HCT116 (cell line): ENCODE data around the gene RASGEF1B. TPM values are rescaled to one million over a fixed set of nuclear protein-coding genes. Genes with fewer than 3 reads are reported as not detected.

Experiments used
- ATAC-seq: fragments of 200-7000 bp; cut with Tn5 transposase; 2 replicates; pipeline ENCODE4 v1.9.1; 2020; ENCODE audit warnings: mild to moderate bottlenecking, moderate library complexity
- BruUV-seq: library from RNA; stranded (reverse); fragments of 400-500 nt; replicated peaks from 2 replicates; lab custom pipeline; 2021; lab: Mats Ljungman, UMichigan
- CTCF ChIA-PET: fragments of 300-600 bp; sonication (Branson Sonifier 250); formaldehyde crosslinking; loops from one replicate; lab custom pipeline; 2021; ENCODE audit warnings: antibody characterized with exemption; lab: Charles Lee
- POLR2A ChIA-PET: fragments of 300-600, 350-600 bp; sonication (Branson Sonifier 250); formaldehyde crosslinking; loops from one replicate; lab custom pipeline; 2021; ENCODE audit warnings: antibody characterized with exemption; lab: Charles Lee
- RAD21 ChIA-PET, 2 experiments: fragments of 300-600 bp; sonication (Branson Sonifier 250); formaldehyde crosslinking; loops; one replicate each; lab custom pipeline; 2023; ENCODE audit warnings: low total read pairs in 2 of 2; ENCODE audit not compliant: uncharacterized antibody in 2 of 2, unreplicated experiment in 2 of 2, low non-redundant PET in 1 of 2; lab: Charles Lee
- DNase-seq: peaks from one replicate; pipeline ENCODE4 v3.0.0-alpha.2; 2010; ENCODE audit warnings: low read depth, low spot score
- H2AFZ ChIP-seq: fragments of 200-600 bp; shearing (Covaris generic), sonication (generic); 2 replicates; pipeline ENCODE4 v1.6.1; 2017; ENCODE audit warnings: low read depth, mixed run types, mixed read lengths, antibody characterized with exemption, low read length; ENCODE audit not compliant: poor library complexity, severe bottlenecking
- H3K27ac ChIP-seq: 2 replicates; pipeline ENCODE4 v1.5.1; 2012; ENCODE audit warnings: low read depth, low read length
- H3K27me3 ChIP-seq: fragments of 200-600 bp; sonication (generic); 2 replicates; pipeline ENCODE4 v1.6.1; 2016; ENCODE audit warnings: mixed run types, low read length, mixed read lengths; ENCODE audit not compliant: insufficient read depth
- H3K36me3 ChIP-seq, 2 experiments: fragments of 200-500 bp in 1 of 2; fragments of 200-600 bp in 1 of 2; sonication (Bioruptor generic) in 1 of 2; sonication (generic) in 1 of 2; 2 replicates each; pipeline versions ENCODE4 v1.5.1 to v1.6.1; 2014 to 2016; ENCODE audit warnings: low read length in 2 of 2, inconsistent platforms in 1 of 2, mixed read lengths in 1 of 2, mixed run types in 1 of 2; ENCODE audit not compliant: insufficient read depth in 2 of 2, control insufficient read depth in 1 of 2
- H3K4me1 ChIP-seq, 2 experiments: fragments of 200-600 bp in 1 of 2; sonication (generic) in 1 of 2; 2 replicates each; pipeline versions ENCODE4 v1.5.1 to v1.6.1; 2012 to 2017; ENCODE audit warnings: low read length in 2 of 2, inconsistent platforms in 1 of 2, mild to moderate bottlenecking in 1 of 2, mixed read lengths in 1 of 2, mixed run types in 1 of 2, moderate library complexity in 1 of 2; ENCODE audit not compliant: insufficient read depth in 2 of 2, control insufficient read depth in 1 of 2
- H3K4me2 ChIP-seq: fragments of 200-600 bp; sonication (generic); 2 replicates; pipeline ENCODE4 v1.6.1; 2017; ENCODE audit warnings: mixed run types, low read length, mixed read lengths
- H3K4me3 ChIP-seq, 2 experiments: fragments of 200-600 bp in 1 of 2; sonication (generic) in 1 of 2; replicated peaks in 1 of 2; 2 replicates each; pipeline ENCODE4 v1.5.1; 2011 to 2016; ENCODE audit warnings: low read length in 2 of 2, control low read depth in 1 of 2, low read depth in 1 of 2, mild to moderate bottlenecking in 1 of 2, mixed read lengths in 1 of 2, mixed run types in 1 of 2
- H3K79me2 ChIP-seq: fragments of 200-600 bp; sonication (generic); 2 replicates; pipeline ENCODE4 v1.6.1; 2017; ENCODE audit warnings: mild to moderate bottlenecking, mixed run types, low read length, moderate library complexity, mixed read lengths; ENCODE audit not compliant: insufficient read depth
- H3K9ac ChIP-seq: fragments of 200-600 bp; sonication (generic); 2 replicates; pipeline ENCODE4 v1.6.1; 2016; ENCODE audit warnings: low read length, mixed read lengths
- H3K9me2 ChIP-seq: fragments of 200-600 bp; sonication (generic), shearing (Covaris generic); 2 replicates; pipeline ENCODE4 v1.6.1; 2017; ENCODE audit warnings: mixed run types, mild to moderate bottlenecking, moderate library complexity; ENCODE audit not compliant: insufficient read depth
- H3K9me3 ChIP-seq, 2 experiments: fragments of 200-500 bp in 1 of 2; fragments of 200-600 bp in 1 of 2; sonication (Bioruptor generic) in 1 of 2; sonication (generic) in 1 of 2; 2 replicates each; pipeline ENCODE4 v1.6.1; 2014 to 2017; ENCODE audit warnings: low read length in 2 of 2, mixed read lengths in 2 of 2, inconsistent platforms in 1 of 2, low read depth in 1 of 2, mild to moderate bottlenecking in 1 of 2, mixed run types in 1 of 2, moderate library complexity in 1 of 2; ENCODE audit not compliant: control insufficient read depth in 1 of 2, insufficient read depth in 1 of 2
- H4K20me1 ChIP-seq: fragments of 200-600 bp; sonication (generic), shearing (Covaris generic); 2 replicates; pipeline ENCODE4 v1.6.1; 2017; ENCODE audit warnings: mixed run types, mild to moderate bottlenecking, moderate library complexity; ENCODE audit not compliant: insufficient read depth
- CBX3 ChIP-seq: IDR thresholded peaks from 2 replicates; pipeline ENCODE4 v1.6.1; 2012; ENCODE audit warnings: low read depth
- CEBPB ChIP-seq: IDR thresholded peaks from 2 replicates; pipeline ENCODE4 v1.6.1; 2012; ENCODE audit warnings: low read depth
- EGR1 ChIP-seq: IDR thresholded peaks from 2 replicates; pipeline ENCODE4 v1.6.1; 2012; ENCODE audit warnings: low read depth
- EZH2phosphoT487 ChIP-seq: fragments of 200-600 bp; IDR thresholded peaks from 2 replicates; pipeline ENCODE4 v1.6.1; 2018; ENCODE audit warnings: antibody characterized with exemption, borderline replicate concordance
- FOSL1 ChIP-seq: IDR thresholded peaks from 2 replicates; pipeline ENCODE4 v1.6.1; 2012; ENCODE audit warnings: low read depth
- JUND ChIP-seq: IDR thresholded peaks from 2 replicates; pipeline ENCODE4 v1.6.1; 2012
- POLR2A ChIP-seq: IDR thresholded peaks from 2 replicates; pipeline ENCODE4 v1.7.0; 2011; ENCODE audit warnings: borderline replicate concordance; ENCODE audit not compliant: insufficient read depth, insufficient read length; ENCODE audit errors: extremely low read depth
- POLR2AphosphoS5 ChIP-seq: IDR thresholded peaks from 2 replicates; pipeline ENCODE4 v1.6.1; 2011; ENCODE audit warnings: mild to moderate bottlenecking, low read depth, low read length, moderate library complexity
- RAD21 ChIP-seq: IDR thresholded peaks from 2 replicates; pipeline ENCODE4 v1.6.1; 2012; ENCODE audit warnings: low read depth, mild to moderate bottlenecking
- SIN3A ChIP-seq: IDR thresholded peaks from 2 replicates; pipeline ENCODE4 v1.6.1; 2012; ENCODE audit warnings: low read depth
- SP1 ChIP-seq: IDR thresholded peaks from 2 replicates; pipeline ENCODE4 v1.6.1; 2012; ENCODE audit warnings: low read depth
- SRF ChIP-seq: IDR thresholded peaks from 2 replicates; pipeline ENCODE4 v1.6.1; 2012; ENCODE audit warnings: low read depth
- ZNF274 ChIP-seq: fragments of 200-500 bp; sonication (Bioruptor generic); IDR thresholded peaks from 2 replicates; pipeline ENCODE4 v1.6.1; 2014; ENCODE audit warnings: mild to moderate bottlenecking, low read depth, low read length, inconsistent platforms
- intact Hi-C: fragments of 100-400 bp; cut with micrococcal nuclease; formaldehyde crosslinking; loops from 2 replicates; pipeline ENCODE4 v1.10.0; 2022
- total RNA-seq: library from RNA; stranded (reverse); gene quantifications from one replicate; pipeline ENCODE4 v1.2.1, GENCODE V29; 2021; ENCODE audit not compliant: unreplicated experiment
- TF ChIP-seq, protein P1 (sequence below): IDR thresholded peaks from 2 replicates; pipeline ENCODE4 v1.6.1; 2012
- TF ChIP-seq, protein P2 (sequence below): IDR thresholded peaks from 2 replicates; pipeline ENCODE4 v1.6.1; 2011; ENCODE audit warnings: mild to moderate bottlenecking, low read length, moderate library complexity; ENCODE audit not compliant: insufficient replicate concordance; ENCODE audit errors: extremely low read depth
- TF ChIP-seq, protein P3 (sequence below): IDR thresholded peaks from 2 replicates; pipeline ENCODE4 v1.6.1; 2012; ENCODE audit warnings: low read depth
- TF ChIP-seq, protein P4 (sequence below), 3 experiments: fragments of 200-600 bp in 1 of 3; sonication (generic) in 1 of 3; IDR thresholded peaks in 2 of 3; conservative IDR thresholded peaks in 1 of 3; 2 replicates each; pipeline ENCODE4 v1.5.1; 2012 to 2017; ENCODE audit warnings: low read depth in 2 of 3, low read length in 2 of 3, antibody characterized with exemption in 1 of 3, borderline replicate concordance in 1 of 3, control low read depth in 1 of 3, mild to moderate bottlenecking in 1 of 3, mixed read lengths in 1 of 3, mixed run types in 1 of 3, moderate library complexity in 1 of 3; ENCODE audit not compliant: insufficient read depth in 1 of 3

Gene RASGEF1B
- total RNA-seq, 1 experiment from 2014 or later, result 0.25 TPM

DNA sequence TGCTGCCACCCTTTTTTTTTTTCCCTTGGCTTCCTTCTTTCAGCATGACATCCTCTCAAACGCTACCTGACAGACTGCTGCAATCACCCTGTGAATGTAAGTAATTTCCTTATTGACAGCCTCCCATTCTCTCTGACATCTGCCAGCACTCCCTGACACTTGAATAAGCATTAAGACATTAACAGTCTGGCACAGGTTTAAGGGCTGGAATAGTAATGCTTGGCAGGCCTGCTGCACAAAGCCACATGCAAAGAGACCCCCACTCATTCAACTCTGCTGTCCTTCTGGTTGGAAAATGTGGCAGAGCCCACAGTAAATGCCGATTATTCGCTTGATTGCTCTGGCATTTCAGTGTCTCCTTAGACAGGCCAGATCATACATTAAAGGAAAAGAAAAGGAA is 28.1 kb upstream of the RASGEF1B start:
- ChIA-PET RAD21 (no interaction called here), CTCF (no interaction called here), POLR2A (interaction anchor here (0.7 kb wide), 1 partner anchor 13 kb away, joined by 3 read pairs; no protein-coding TSS in a partner anchor)
- H3K4me3 ChIP-seq, result no peak overlapping the region
- no peak overlapping the region for H2AFZ ChIP-seq
- no peak overlapping the region for H3K27ac ChIP-seq
- H4K20me1 ChIP-seq, result no peaks in the 10 kb centered on the region
- peaks cover 47% of the 10 kb centered on the region for H3K27me3 ChIP-seq
- H3K4me1 ChIP-seq, result no peaks in the 10 kb centered on the region
- DNase-seq, result no peak
- no peaks in the 10 kb centered on the region for H3K36me3 ChIP-seq
- H3K9me2 ChIP-seq, result no peaks in the 10 kb centered on the region
- intact Hi-C loops, result no loop called here
- no peak overlapping the region for H3K9ac ChIP-seq
- no peak for TF ChIP-seq SIN3A
- no peak for TF ChIP-seq EGR1
- TF ChIP-seq, protein P1, sequence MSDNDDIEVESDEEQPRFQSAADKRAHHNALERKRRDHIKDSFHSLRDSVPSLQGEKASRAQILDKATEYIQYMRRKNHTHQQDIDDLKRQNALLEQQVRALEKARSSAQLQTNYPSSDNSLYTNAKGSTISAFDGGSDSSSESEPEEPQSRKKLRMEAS, result no peak
- no peak for TF ChIP-seq FOSL1
- TF ChIP-seq ZNF274, result no peak
- TF ChIP-seq POLR2AphosphoS5, result no peak
- TF ChIP-seq, protein P2, sequence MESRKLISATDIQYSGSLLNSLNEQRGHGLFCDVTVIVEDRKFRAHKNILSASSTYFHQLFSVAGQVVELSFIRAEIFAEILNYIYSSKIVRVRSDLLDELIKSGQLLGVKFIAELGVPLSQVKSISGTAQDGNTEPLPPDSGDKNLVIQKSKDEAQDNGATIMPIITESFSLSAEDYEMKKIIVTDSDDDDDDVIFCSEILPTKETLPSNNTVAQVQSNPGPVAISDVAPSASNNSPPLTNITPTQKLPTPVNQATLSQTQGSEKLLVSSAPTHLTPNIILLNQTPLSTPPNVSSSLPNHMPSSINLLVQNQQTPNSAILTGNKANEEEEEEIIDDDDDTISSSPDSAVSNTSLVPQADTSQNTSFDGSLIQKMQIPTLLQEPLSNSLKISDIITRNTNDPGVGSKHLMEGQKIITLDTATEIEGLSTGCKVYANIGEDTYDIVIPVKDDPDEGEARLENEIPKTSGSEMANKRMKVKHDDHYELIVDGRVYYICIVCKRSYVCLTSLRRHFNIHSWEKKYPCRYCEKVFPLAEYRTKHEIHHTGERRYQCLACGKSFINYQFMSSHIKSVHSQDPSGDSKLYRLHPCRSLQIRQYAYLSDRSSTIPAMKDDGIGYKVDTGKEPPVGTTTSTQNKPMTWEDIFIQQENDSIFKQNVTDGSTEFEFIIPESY, result no peak
- TF ChIP-seq CBX3, result no peak
- TF ChIP-seq, protein P3, sequence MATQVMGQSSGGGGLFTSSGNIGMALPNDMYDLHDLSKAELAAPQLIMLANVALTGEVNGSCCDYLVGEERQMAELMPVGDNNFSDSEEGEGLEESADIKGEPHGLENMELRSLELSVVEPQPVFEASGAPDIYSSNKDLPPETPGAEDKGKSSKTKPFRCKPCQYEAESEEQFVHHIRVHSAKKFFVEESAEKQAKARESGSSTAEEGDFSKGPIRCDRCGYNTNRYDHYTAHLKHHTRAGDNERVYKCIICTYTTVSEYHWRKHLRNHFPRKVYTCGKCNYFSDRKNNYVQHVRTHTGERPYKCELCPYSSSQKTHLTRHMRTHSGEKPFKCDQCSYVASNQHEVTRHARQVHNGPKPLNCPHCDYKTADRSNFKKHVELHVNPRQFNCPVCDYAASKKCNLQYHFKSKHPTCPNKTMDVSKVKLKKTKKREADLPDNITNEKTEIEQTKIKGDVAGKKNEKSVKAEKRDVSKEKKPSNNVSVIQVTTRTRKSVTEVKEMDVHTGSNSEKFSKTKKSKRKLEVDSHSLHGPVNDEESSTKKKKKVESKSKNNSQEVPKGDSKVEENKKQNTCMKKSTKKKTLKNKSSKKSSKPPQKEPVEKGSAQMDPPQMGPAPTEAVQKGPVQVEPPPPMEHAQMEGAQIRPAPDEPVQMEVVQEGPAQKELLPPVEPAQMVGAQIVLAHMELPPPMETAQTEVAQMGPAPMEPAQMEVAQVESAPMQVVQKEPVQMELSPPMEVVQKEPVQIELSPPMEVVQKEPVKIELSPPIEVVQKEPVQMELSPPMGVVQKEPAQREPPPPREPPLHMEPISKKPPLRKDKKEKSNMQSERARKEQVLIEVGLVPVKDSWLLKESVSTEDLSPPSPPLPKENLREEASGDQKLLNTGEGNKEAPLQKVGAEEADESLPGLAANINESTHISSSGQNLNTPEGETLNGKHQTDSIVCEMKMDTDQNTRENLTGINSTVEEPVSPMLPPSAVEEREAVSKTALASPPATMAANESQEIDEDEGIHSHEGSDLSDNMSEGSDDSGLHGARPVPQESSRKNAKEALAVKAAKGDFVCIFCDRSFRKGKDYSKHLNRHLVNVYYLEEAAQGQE, result no peak
- TF ChIP-seq, protein P4, sequence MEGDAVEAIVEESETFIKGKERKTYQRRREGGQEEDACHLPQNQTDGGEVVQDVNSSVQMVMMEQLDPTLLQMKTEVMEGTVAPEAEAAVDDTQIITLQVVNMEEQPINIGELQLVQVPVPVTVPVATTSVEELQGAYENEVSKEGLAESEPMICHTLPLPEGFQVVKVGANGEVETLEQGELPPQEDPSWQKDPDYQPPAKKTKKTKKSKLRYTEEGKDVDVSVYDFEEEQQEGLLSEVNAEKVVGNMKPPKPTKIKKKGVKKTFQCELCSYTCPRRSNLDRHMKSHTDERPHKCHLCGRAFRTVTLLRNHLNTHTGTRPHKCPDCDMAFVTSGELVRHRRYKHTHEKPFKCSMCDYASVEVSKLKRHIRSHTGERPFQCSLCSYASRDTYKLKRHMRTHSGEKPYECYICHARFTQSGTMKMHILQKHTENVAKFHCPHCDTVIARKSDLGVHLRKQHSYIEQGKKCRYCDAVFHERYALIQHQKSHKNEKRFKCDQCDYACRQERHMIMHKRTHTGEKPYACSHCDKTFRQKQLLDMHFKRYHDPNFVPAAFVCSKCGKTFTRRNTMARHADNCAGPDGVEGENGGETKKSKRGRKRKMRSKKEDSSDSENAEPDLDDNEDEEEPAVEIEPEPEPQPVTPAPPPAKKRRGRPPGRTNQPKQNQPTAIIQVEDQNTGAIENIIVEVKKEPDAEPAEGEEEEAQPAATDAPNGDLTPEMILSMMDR (IDR thresholded peaks at IDR 0.05 in 2 of 3, conservative IDR thresholded peaks at IDR 0.05 in 1 of 3; ENCODE audit: borderline replicate concordance in 1 of 3, insufficient read depth in 1 of 3, low read depth in 2 of 3, low read length in 2 of 3), result no peak
- TF ChIP-seq SP1, result no peak
- TF ChIP-seq CEBPB, result no peak
- TF ChIP-seq JUND, result no peak
- TF ChIP-seq EZH2phosphoT487, result no peak
- TF ChIP-seq POLR2A, result no peak
- no peak for TF ChIP-seq RAD21
- no peak for TF ChIP-seq SRF
- no TSS peak for BruUV-seq
- no peaks in the 10 kb centered on the region for H3K79me2 ChIP-seq
- H3K4me2 ChIP-seq, result no peak overlapping the region
- H3K9me3 ChIP-seq, result no peaks in the 10 kb centered on the region
- ATAC-seq, result no peak
